Central memory CD4-positive, alpha-beta T cell (primary cell): Measurements from ENCODE around the gene TAP2.
"Not testable (repeated sequence)": the region's sequence is repeated elsewhere in the genome, so short reads cannot be mapped to it uniquely, and the experiment has no call there.

Experiments
- DNase-seq: peaks from one replicate; pipeline ENCODE4 v3.0.0; 2022

Gene TAP2

GRCh38 chr6:32832535-32832934 lies 6.0 kb downstream of the TAP2 start:
- DNase-seq, result no peak

- no peak for DNase-seq
Measured at GRCh38 chr6:32830936-32831335, 7.6 kb downstream of the TAP2 start.

DNA sequence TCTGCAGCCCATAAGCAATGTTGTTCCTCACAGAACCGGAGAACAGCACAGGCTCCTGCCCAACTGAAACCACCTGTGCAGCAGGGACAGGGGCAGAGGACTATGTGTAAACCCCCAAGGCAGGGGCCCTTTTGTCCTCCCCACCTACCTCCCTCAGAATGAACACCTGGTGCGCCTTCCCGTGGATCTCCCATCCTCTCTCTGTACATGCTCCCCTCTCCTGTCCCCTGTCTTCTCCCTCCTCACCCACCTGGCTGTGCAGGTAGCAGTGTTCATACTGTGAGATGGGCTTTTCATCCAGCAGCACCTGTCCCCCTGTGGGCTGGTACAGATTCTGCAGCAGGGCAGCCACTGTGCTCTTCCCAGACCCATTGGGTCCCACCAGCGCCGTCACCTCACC lies 8.5 kb downstream of the TAP2 start:
- DNase-seq, result no peak

GRCh38 chr6:32829495-32829894 lies 9.0 kb downstream of the TAP2 start:
- no peak for DNase-seq

GRCh38 chr6:32827025-32827424 lies 11.5 kb downstream of the TAP2 start:
- DNase-seq, result no peak

DNA sequence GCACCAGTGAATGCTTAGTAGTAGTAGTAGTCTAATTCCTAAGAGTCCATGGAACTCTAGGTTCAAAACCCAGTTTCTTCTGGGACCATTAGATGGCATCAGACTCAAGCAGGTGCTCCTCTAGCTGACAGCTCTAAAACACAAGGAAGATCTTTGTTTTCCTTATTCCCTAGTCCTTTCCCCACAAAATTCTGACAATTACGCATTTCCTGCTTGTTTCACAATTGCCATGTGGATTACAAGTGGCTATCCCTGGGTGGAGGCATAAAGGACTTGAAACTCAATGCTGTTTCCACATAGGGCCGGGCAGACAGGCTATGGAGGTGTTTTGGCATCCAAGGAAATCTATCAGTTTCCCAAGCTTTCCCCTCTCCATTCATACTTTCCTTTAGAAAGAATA lies 12.6 kb downstream of the TAP2 start:
- DNase-seq, result no peak

- no peak for DNase-seq
Measured at GRCh38 chr6:32819729-32820128, 18.8 kb downstream of the TAP2 start.

DNA sequence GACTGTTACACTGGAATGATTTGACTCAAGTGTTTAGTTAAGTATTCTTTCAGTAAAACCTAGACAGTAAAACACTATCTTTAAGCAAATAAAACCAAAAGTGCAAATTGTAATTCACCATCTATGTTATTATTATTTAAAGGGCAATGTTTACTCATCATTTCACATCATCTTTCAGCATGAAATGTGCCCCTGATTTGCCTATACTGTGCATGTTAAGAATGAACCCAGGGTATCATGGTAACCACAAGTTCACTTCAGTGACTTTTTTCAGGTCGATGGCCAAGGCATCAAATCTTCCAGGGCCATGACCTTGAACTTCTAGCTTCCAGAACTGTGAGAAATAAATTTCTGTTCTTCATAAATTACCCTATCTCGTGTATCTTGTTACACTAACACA lies 19.7 kb downstream of the TAP2 start:
- DNase-seq, result no peak

DNA sequence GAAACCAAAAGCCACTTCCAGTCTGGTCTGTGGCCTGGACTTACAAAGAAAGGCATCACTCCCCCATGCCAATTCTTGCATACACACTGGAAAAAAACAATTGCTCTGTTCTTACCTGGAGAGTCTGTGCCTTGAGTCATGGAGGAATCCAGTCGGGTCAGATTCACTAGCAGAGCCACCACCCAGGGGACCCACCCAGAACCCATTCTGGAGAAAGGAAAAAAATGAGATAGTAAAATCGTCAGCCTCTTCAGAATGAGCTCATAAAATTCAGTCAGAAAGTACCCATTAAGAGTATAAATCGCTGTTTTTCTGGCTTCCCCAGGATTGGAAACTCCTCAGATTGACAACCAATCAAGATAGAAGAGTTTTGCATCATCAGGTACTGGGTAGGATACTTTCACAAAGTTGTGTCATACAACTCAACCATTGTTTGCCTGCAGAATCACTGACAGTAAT lies 21.8 kb downstream of the TAP2 start, which contains the start of gene HLA-DOB:
Gene HLA-DOB (minus strand): TSS at position 257 of the 459 bp plus-strand sequence. CDS start 51 bp downstream, at position 206.
- DNase-seq, result peak; percentile 19

GRCh38 chr6:32815996-32816395 lies 22.5 kb downstream of the TAP2 start:
- no peak for DNase-seq

- no peak for DNase-seq
Measured at GRCh38 chr6:32815115-32815514, 23.4 kb downstream of the TAP2 start.

DNA sequence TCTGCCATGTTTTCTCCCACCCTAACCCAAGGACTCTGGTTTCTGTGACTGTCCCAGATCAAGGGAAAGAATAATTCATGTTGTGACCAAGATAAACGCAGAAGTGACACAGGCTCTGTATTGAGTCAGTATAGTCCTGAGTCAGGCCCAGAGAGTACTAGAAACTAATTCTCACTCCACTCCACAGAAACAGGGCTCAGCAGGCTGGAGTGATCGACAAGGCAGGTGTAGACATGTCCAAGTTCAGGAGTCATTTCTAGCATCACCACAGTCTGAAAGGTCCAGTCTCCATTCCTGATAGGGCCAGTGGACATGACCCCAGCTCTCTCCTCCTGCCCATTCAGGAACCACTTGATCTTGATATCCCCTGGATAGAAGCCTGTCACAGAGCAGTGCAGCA lies 24.4 kb downstream of the TAP2 start:
- DNase-seq, result no peak

- no peak for DNase-seq
Measured at GRCh38 chr6:32809171-32809570, 29.4 kb downstream of the TAP2 start.

DNA sequence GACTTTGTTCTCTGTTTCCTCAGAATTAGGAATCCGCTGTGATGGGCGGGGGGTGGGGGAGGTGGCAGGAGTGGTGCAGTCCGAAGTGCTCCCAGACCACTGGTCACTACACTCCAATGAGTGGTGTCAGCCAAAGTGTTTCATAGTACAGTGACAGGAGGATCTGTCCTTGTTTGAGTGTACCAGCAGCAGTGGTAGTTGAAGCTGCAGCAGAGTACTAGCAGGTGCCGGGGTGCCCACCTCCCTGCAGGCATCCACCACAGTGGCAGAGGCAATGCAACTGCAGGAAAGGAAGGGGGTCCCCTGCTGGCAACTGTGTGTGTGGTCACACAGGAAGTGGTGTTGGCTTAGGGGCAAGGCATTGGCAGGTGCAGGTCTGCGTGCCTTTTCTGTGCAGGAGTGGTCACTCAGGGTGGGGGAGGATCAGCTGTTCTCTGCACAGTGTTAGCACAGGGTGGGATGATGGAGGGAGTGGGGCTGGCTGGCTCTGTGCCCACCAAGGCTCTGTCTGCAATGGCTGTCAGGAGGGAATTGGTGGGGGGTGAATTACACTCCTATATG lies 31.4 kb downstream of the TAP2 start:
- DNase-seq, result no peak

GRCh38 chr6:32805404-32805803 lies 33.1 kb downstream of the TAP2 start:
- not testable (repeated sequence) for DNase-seq

DNA sequence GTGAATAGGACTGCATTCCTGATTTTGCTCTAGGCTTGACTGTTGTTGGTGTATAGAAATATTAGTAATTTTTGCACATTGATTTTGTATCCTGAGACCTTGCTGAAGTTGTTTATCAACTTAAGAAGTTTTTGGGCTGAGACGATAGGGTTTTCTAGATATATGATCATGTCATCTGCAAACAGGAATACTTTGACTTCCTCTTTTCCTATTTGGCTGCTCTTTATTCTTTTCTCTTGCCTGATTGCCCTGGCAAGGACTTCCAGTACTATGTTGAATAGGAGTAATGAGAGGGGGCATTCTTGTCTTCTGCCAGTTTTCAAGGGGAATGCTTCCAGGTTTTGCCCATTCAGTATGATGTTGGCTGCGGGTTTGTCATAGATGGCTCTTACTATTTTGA lies 35.1 kb downstream of the TAP2 start:
- no peak for DNase-seq

GRCh38 chr6:32799740-32800139 lies 38.8 kb downstream of the TAP2 start:
- DNase-seq, result no peak

DNA sequence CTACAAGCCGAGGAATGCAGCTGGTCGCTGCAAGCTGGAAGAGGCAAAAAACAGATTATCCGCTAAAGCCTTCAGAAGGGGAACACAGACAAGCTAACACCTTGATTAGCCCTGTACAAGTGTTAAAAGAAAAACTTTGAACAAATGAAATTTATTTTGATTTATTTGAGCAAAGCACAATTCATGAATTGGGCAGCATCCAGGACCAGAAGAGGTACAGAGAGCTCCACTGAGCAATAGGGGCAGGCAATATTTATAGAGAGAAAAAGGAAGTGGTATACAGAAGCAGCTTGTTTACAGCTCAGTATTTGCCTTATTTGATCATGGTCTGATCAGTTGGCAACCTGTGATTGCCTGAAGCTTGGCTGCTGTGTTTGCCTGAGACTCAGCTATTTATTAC lies 39.4 kb downstream of the TAP2 start:
- no peak for DNase-seq

DNA sequence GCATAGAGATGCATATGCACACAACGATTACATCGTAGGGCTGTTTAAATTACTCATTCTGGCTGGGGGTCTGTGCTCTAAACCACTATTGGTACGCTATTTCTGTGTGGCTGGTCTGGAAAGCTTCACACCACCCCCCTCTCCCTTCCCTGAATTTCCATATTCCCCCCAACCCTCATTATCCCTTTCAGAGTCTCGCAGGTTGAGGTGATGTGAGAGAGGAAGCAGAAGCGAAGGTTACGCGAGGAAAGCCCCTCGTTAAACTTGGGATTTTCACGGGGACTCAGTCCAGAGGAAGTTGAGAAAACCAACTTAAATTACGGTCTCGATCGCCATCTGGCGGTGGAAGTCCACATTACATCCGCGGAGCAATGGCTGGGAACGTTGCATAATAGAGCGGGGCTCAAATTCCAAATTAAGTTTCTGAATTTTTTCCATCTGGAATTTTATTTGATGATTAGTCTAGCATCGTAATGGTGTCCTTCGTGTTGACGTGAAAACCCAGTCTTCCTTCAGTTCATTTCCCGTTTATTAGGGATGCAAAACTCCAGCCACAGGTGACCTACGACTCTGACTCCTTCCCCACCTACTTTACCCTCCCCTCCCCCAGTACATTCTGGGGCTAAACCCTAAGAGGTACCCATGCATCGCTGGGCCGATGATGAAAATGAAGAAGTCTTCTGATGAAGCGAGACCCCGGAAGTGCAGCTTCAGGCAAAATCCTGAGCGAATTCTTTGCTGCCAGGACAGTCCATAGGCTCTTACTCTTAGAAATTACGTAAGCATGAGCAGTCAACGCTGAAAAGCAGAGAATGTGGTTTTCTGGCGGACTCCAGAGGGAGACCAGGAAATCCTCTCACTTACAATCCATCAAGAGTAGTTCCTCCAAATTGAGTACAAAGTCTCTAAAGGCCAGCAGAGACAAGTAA lies 41.4 kb downstream of the TAP2 start:
- peak; percentile 58 for DNase-seq

GRCh38 chr6:32794510-32794909 lies 44.0 kb downstream of the TAP2 start:
- DNase-seq, result no peak

- DNase-seq, result no peak
Measured at GRCh38 chr6:32792901-32793435, 45.6 kb downstream of the TAP2 start.

- DNase-seq, result no peak
Measured at GRCh38 chr6:32790306-32790705, 48.2 kb downstream of the TAP2 start.
